Kasumi-1 (cell line): ENCODE results near the gene CELF2.

Source experiments
- DNase-seq, 2 experiments: peaks; one replicate each; lab custom pipeline; 2025; lab: John Stamatoyannopoulos, UW

Gene CELF2

GRCh38 chr10:11303361-11304170 lies 285.9 kb downstream of the CELF2 start:
- no peak for DNase-seq

GRCh38 chr10:11304906-11305585 lies 287.4 kb downstream of the CELF2 start:
- DNase-seq = no peak

GRCh38 chr10:11305825-11306593 lies 288.3 kb downstream of the CELF2 start:
- DNase-seq = no peak

- DNase-seq = no peak
Measured at GRCh38 chr10:11307004-11307403, 289.3 kb downstream of the CELF2 start.

- no peak for DNase-seq
Measured at GRCh38 chr10:11307937-11308336, 290.3 kb downstream of the CELF2 start.

- DNase-seq = no peak
Measured at GRCh38 chr10:11311027-11311426, 293.4 kb downstream of the CELF2 start.

GRCh38 chr10:11313463-11313862 lies 295.8 kb downstream of the CELF2 start:
- no peak for DNase-seq

GRCh38 chr10:11317936-11318670 lies 300.4 kb downstream of the CELF2 start:
- no peak for DNase-seq

- DNase-seq = no peak
Measured at GRCh38 chr10:11318826-11319598, 301.3 kb downstream of the CELF2 start.

GRCh38 chr10:11319990-11320602 lies 302.4 kb downstream of the CELF2 start:
- no peak for DNase-seq

- DNase-seq = no peak
Measured at GRCh38 chr10:11320809-11321520, 303.3 kb downstream of the CELF2 start.

GRCh38 chr10:11322698-11323097 lies 305.0 kb downstream of the CELF2 start:
- DNase-seq = no peak

- no peak for DNase-seq
Measured at GRCh38 chr10:11324761-11325321, 307.2 kb downstream of the CELF2 start.

GRCh38 chr10:11325817-11326216 lies 308.1 kb downstream of the CELF2 start:
- no peak for DNase-seq

- no peak for DNase-seq
Measured at GRCh38 chr10:11326241-11326640, 308.6 kb downstream of the CELF2 start.

- peak in 1 of 2 experiments; percentile 21 for DNase-seq
Measured at GRCh38 chr10:11326913-11327616, 309.4 kb downstream of the CELF2 start.

- DNase-seq = peak; percentile 86 to 93
Measured at GRCh38 chr10:11328264-11329061, 310.8 kb downstream of the CELF2 start.

- DNase-seq = peak; percentile 86 to 93
Measured at GRCh38 chr10:11329062-11329673, 311.5 kb downstream of the CELF2 start.
